SU-DHL-6 (cell line): ENCODE measurements around the gene EXPH5.

ENCODE experiments used
- EZH2phosphoT487 ChIP-seq: fragments of 200-600 bp; sonication (generic), shearing (Covaris generic); conservative IDR thresholded peaks from 2 replicates; pipeline ENCODE4 v1.6.1; 2018; ENCODE audit warnings: mild to moderate bottlenecking, antibody characterized with exemption, low read length, moderate library complexity, mixed read lengths
- TF ChIP-seq, protein P1 (sequence below): fragments of 200-600 bp; sonication (generic); IDR thresholded peaks from one replicate; pipeline ENCODE4 v1.5.1; 2017; ENCODE audit warnings: antibody characterized with exemption, mild to moderate bottlenecking, low read length, moderate library complexity; ENCODE audit not compliant: insufficient read depth, poor library complexity, severe bottlenecking

DNA sequence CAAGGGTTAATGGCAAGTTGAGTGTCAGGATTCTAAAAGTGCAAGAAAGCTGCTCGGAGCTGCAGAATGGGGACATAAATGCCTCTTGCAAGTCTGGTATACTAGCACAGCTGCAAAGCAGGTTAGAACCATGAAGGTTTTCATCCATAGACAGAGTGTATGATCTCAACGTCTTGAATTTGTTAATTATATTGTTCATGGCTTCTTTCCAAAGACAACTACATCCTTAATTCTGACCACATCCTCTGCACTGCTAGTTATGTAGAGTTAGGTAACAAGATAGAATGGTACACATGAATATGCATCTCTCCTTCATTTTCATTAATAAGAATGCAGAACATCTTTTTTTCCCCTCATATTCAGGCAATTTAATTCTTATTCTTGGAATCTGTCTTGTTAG lies 34.2 kb downstream of the EXPH5 start:
- TF ChIP-seq, protein P1, sequence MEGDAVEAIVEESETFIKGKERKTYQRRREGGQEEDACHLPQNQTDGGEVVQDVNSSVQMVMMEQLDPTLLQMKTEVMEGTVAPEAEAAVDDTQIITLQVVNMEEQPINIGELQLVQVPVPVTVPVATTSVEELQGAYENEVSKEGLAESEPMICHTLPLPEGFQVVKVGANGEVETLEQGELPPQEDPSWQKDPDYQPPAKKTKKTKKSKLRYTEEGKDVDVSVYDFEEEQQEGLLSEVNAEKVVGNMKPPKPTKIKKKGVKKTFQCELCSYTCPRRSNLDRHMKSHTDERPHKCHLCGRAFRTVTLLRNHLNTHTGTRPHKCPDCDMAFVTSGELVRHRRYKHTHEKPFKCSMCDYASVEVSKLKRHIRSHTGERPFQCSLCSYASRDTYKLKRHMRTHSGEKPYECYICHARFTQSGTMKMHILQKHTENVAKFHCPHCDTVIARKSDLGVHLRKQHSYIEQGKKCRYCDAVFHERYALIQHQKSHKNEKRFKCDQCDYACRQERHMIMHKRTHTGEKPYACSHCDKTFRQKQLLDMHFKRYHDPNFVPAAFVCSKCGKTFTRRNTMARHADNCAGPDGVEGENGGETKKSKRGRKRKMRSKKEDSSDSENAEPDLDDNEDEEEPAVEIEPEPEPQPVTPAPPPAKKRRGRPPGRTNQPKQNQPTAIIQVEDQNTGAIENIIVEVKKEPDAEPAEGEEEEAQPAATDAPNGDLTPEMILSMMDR: no peak
- no peak for TF ChIP-seq EZH2phosphoT487
